GM21737 (cell line): ENCODE measurements around the gene TEX22.
A peak's percentile ranks its signal among the peaks of the same experiment; 100 is the strongest.

ENCODE experiments used
- ATAC-seq: cut with Tn5 transposase; IDR thresholded peaks from one replicate; pipeline ENCODE4 v1.9.1; 2021; ENCODE audit warnings: mild to moderate bottlenecking, moderate library complexity; ENCODE audit not compliant: unreplicated experiment

The TEX22 gene

GRCh38 chr14:105419195-105420091, 21.1 kb downstream of the TEX22 start, which contains the start of gene MTA1:
Gene MTA1 (plus strand): TSS chr14:105419827. CDS start chr14:105420036, 209 bp downstream.
- ATAC-seq: peak; percentile 61

DNA sequence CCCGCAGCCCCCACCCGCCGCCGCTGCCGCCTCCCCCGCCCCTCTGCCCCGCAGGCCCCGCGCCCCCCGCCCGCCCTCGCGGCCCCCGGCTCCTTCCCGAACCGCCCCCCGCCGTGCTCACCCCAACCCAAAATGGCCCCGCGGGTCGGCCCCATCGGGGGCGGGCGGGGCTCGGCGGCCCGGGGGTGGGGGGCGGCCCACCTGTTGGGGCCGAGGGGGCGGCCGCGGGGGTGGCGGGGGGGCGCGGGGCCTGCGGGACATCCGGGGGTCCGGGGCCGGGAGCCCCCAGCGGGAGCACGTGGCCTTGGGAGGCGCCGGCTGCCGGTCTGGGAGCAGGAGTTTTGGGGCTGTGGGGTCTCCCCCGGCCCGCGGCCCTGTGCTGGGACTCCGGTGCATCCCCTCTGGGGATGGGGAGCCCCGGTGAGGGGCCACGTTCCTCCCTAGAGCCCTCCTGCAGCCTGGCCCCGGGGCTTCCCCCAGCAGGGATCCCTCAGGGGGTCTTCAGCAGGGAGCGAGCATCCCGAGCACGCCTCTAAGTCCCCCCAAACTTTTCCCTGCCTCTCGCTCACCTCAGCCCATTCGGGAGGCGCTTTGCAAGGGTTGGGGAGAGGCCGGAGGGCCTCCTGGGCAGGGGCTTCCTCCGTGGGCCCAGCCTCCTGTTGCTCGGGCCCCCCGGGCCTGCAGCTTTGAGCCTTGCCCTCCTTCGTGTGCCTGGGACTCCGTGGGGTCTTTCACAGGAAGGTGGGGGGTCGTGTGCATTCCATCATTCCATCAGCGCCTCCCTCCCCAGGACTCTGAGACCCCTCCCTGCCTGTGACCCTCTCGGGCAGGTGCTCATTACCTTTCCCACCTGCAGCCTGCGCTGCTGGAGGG, 22.0 kb downstream of the TEX22 start:
- ATAC-seq: no peak

DNA sequence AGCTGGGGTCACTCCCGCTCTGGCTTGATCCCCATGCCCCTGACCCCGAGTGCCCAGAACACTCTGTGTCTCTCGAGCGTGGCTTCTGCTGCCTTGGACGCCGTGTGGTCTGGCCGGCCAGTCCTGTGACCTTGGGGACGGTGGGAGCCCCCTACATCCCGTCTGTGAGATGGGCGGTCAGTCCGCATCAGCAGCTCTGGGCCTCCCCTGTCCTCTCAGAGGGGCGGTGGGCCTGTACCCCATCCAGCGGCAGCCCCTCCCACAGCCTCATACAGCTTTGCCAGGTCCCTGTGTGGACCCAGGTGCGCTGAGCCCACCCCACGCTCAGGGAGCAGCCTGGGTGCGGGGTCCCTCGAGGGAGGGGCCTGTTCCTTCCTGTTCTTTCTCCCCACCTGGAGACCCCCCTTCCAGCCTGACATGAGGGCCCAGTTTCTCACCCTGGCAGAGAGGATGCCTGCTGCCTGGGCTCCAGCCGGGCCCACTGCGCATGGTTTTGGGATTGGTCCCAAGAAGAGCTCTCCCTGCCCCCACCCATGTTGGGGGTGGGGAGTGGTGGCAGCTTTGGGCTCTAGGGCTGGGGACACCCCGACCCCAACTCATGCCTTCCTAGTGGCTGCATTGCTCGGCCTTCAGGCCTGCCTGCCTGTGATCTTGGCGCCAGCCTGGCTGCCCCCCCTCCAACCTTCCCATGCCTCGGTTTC, 22.8 kb downstream of the TEX22 start:
- no peak for ATAC-seq

DNA sequence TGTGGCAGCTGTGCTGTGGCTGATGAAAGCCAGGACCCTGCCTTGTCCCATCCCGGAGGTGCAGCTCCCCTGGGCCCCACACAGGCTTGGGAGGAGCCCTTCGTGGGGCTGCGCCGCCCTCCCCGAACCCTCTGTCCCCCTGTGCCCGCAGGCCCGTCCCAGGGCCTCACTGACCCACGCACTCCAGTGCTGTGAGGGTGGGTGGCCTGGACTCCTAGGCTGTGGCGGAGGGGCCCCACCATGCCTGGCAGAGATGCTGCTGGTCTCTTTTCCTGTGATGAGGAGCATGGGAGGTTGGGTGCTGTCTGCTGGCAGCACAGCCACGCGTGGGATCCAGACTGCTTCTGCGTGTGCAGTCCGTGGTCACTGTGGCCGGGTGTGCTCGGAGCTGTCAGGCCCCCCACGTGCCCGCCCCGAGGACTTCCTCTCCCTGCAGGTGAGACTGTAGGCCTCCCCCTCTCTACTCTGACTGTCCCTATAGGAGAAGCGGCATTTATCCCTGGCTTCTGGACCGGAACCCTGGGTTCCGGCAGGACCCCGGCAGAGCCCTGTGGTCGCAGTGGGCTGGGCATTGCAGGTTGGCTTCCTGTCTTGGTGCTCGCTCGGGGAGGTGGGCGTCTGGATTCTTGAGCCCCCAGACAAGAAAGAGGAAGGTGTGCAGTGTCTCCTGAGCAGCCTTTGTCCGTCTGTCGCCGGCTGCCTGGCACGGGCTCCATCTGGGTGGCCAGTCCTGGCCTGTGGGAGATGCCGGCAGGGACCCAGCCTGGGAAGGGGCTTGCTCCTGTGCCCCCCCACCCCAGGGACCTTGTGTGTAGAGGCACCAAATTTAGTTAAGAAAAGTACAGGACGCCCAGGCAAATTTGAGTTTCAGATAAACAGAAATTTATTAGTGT, 23.6 kb downstream of the TEX22 start:
- no peak for ATAC-seq

DNA sequence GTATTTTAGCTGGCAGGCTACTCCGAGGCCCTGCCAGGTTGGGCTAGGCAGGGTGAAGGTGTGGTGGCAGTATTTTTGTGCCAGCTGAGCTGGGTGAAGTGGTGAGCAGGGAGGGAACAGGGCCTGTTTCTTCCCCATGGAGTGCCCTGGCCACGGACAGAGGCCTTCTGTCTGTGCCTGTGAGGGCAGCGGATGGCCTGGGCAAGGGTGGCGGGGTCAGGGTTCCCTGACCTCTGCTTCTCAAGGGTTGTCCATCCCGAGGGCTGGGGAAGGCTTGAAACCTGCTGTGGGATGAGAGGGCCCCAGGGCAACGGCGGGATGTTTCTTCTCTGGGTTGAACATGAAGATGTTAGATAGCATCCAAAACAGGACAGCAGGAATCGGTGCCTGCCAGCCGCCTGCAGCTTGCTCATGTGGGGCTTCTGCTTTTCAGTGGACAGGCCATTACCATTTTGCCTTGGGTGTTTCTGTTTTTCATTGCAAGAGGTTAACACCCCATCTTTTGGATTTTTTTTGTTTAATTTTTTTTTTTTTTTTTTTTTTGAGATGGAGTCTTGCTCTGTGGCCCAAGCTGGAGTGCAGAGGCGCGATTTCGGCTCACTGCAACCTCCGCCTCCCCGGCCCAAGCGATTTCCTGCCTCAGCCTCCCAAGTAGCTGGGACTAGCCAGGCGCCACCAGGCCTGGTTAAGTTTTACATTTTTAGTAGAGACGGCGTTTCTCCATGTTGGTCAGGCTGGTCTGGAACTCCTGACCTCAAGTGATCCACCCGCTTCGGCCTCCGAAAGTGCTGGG, 24.6 kb downstream of the TEX22 start:
- ATAC-seq: no peak

GRCh38 chr14:105423488-105424195, 25.3 kb downstream of the TEX22 start:
- no peak for ATAC-seq

- no peak for ATAC-seq
These were observed 26.5 kb downstream of the TEX22 start for GRCh38 chr14:105424861-105425260.

- no peak for ATAC-seq
These were observed 27.5 kb downstream of the TEX22 start for GRCh38 chr14:105425823-105426247.

- ATAC-seq: no peak
These were observed 28.2 kb downstream of the TEX22 start for GRCh38 chr14:105426416-105427130.

- no peak for ATAC-seq
These were observed 29.1 kb downstream of the TEX22 start for GRCh38 chr14:105427412-105427811.

- no peak for ATAC-seq
These were observed 29.7 kb downstream of the TEX22 start for GRCh38 chr14:105427936-105428485.

- ATAC-seq: no peak
These were observed 31.7 kb downstream of the TEX22 start for GRCh38 chr14:105430042-105430441.

DNA sequence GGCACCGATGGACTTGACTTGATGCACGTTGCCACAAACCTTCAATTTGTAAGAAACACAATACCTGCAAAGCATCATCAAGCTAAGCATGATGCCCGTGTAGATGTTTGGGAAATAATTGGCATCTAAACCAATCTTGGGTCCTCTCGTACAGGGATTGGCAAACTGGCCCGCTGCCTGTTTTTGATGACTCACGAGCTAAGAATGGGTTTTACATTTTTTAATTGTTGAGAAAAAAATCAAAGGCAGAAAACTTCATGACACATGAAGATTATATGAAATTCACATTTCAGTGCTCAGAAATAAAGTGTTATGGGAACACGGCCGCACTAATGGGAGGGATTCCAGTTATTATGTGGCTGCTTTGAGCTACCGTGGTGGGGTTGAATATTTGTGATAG, 32.2 kb downstream of the TEX22 start:
- no peak for ATAC-seq

DNA sequence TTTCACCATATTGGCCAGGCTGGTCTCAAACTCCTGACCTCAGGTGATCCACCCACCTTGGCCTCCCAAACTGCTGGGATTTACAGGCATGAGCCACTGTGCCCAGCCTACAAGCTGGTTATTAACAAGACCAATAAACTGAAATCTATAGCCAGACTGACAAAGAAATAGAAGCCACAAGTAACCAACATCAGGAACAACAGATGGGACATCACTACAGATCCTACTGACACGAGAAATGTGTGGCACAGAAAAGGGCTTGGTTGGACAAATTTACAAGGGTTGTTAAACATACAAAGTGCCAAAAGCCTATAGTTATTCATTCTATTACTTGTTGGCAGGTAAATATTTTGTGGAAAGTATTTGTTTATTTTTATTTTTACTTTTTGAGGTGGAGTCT, 32.9 kb downstream of the TEX22 start:
- no peak for ATAC-seq

- no peak for ATAC-seq
These were observed 34.3 kb downstream of the TEX22 start for GRCh38 chr14:105432657-105433056.

- no peak for ATAC-seq
These were observed 34.8 kb downstream of the TEX22 start for GRCh38 chr14:105433161-105433605.

DNA sequence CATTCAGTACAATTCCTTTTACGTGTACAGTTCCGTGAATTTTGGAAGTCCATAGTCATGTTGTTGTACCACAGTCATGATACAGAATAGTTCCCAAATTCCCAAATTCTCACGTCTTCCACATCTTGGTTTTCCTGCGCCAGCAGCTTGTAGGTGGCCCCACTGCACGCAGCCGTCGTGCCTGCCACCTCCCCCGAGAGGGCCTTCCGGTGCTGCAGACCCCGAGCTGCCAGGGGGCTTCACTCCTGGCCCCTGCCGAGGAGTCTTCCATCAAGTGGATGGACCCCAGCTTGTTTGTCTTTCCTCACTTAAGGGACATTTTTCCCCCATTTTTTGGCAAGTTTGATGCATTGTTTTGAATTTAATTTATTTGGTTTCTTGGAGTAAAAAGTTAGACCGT, 38.1 kb downstream of the TEX22 start:
- no peak for ATAC-seq
